OCI-LY3 (cell line): ENCODE measurements around the gene SAMD4B.

Experiments used
- H2AFZ ChIP-seq: fragments of 200-600, 300-600 bp; shearing (Covaris generic); 2 replicates; pipeline ENCODE4 v1.6.0; 2014; ENCODE audit warnings: antibody characterized with exemption, low read depth, low read length
- H3K27ac ChIP-seq: fragments of 200-600, 300-600 bp; sonication (generic); 2 replicates; pipeline ENCODE4 v1.5.1; 2014; ENCODE audit warnings: mild to moderate bottlenecking, low read length, moderate library complexity, mixed read lengths
- H3K27me3 ChIP-seq: fragments of 200-600, 300-600 bp; sonication (generic); 2 replicates; pipeline ENCODE4 v1.6.1; 2014; ENCODE audit warnings: low read depth, low read length, mixed read lengths
- H3K36me3 ChIP-seq: fragments of 200-600, 300-600 bp; sonication (generic); replicated peaks from 2 replicates; pipeline ENCODE3; 2014; ENCODE audit warnings: low read depth, low read length, mixed read lengths
- H3K4me1 ChIP-seq: fragments of 300-600, 200-600 bp; sonication (generic); 2 replicates; pipeline ENCODE4 v1.6.1; 2014; ENCODE audit warnings: low read length, mixed read lengths
- H3K4me2 ChIP-seq: fragments of 200-600, 300-600 bp; sonication (generic); 2 replicates; pipeline ENCODE4 v1.6.1; 2014; ENCODE audit warnings: low read length, mixed read lengths
- H3K4me3 ChIP-seq: fragments of 300-600, 200-600 bp; sonication (generic); 2 replicates; pipeline ENCODE4 v1.5.1; 2014; ENCODE audit warnings: antibody characterized with exemption, mild to moderate bottlenecking, low read length, moderate library complexity
- H3K79me2 ChIP-seq: fragments of 300-600, 200-600 bp; shearing (Covaris generic); 2 replicates; pipeline ENCODE4 v1.6.1; 2014; ENCODE audit warnings: mild to moderate bottlenecking, low read length, mixed read lengths
- H3K9ac ChIP-seq: fragments of 300-600, 200-600 bp; shearing (Covaris generic); 2 replicates; pipeline ENCODE4 v1.6.0; 2014; ENCODE audit warnings: mild to moderate bottlenecking, low read length, moderate library complexity
- H3K9me3 ChIP-seq: fragments of 200-600, 300-600 bp; shearing (Covaris generic); 2 replicates; pipeline ENCODE4 v1.6.1; 2014; ENCODE audit warnings: low read length, mixed read lengths; ENCODE audit not compliant: insufficient read depth
- H4K20me1 ChIP-seq: fragments of 200-600, 300-600 bp; sonication (generic); 2 replicates; pipeline ENCODE4 v1.6.1; 2016; ENCODE audit warnings: low read length, mixed read lengths; ENCODE audit not compliant: insufficient read depth
- EZH2phosphoT487 ChIP-seq: fragments of 200-600 bp; shearing (Covaris generic); IDR thresholded peaks from 2 replicates; pipeline ENCODE4 v1.6.1; 2018; ENCODE audit warnings: antibody characterized with exemption, mixed run types, low read depth
- TF ChIP-seq, protein P1 (sequence below): fragments of 200-600, 300-600 bp; sonication (generic); IDR thresholded peaks from 2 replicates; pipeline ENCODE4 v1.5.1; 2014; ENCODE audit warnings: antibody characterized with exemption, low read length, low read depth

Gene SAMD4B

DNA sequence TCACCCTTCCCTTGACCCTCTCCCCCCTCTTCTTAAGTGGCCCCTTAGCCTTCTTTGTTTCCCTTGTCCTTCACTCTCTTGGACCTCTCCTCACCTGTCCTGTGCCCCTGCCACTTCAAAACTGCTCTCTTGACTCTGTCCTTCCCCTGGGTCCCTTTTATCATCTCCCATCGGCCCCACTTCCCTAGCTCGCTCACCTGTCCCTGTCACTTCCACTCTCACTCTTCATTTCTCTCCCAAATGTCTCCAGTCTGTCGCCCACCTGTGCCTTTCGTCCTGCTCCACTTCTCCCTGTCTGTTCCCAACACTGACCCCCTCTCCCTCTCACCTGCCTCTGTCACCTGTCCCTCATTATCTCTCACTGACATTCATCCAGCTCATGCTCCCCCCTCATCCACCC is 45.3 kb upstream of the SAMD4B start:
- Histone ChIP-seq H3K27me3 (no peaks in the 10 kb centered on the region), H3K9me3 (no peaks in the 10 kb centered on the region)
- no peak for TF ChIP-seq EZH2phosphoT487
- TF ChIP-seq, protein P1, sequence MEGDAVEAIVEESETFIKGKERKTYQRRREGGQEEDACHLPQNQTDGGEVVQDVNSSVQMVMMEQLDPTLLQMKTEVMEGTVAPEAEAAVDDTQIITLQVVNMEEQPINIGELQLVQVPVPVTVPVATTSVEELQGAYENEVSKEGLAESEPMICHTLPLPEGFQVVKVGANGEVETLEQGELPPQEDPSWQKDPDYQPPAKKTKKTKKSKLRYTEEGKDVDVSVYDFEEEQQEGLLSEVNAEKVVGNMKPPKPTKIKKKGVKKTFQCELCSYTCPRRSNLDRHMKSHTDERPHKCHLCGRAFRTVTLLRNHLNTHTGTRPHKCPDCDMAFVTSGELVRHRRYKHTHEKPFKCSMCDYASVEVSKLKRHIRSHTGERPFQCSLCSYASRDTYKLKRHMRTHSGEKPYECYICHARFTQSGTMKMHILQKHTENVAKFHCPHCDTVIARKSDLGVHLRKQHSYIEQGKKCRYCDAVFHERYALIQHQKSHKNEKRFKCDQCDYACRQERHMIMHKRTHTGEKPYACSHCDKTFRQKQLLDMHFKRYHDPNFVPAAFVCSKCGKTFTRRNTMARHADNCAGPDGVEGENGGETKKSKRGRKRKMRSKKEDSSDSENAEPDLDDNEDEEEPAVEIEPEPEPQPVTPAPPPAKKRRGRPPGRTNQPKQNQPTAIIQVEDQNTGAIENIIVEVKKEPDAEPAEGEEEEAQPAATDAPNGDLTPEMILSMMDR = no peak

DNA sequence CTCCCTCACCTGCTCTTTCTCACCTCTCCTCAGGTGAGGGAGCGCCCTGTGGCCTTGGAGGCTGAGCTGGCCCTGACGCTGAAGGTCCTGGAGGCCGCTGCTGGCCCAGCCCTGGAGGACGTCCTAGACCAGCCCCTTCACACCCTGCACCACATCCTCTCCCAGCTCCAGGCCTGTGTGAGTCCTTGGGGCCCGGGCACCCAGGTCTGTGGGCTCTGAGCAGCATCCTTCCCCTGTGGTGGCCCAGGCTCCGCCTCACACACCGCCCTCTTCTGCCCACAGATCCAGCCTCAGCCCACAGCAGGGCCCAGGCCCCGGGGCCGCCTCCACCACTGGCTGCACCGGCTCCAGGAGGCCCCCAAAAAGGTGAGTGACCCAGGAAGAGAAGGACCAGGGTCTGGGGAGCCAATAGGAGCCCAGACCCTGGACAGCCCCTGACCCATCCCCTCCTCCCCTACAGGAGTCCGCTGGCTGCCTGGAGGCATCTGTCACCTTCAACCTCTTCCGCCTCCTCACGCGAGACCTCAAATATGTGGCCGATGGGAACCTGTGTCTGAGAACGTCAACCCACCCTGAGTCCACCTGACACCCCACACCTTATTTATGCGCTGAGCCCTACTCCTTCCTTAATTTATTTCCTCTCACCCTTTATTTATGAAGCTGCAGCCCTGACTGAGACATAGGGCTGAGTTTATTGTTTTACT is 44.1 kb upstream of the SAMD4B start:
- Histone ChIP-seq H3K9ac (no peak overlapping the region), H3K9me3 (no peaks in the 10 kb centered on the region), H3K27me3 (no peaks in the 10 kb centered on the region), H4K20me1 (no peaks in the 10 kb centered on the region), H3K27ac (no peak overlapping the region), H3K4me3 (no peak overlapping the region), H3K4me1 (peaks cover 10% of the 10 kb centered on the region), H2AFZ (no peak overlapping the region), H3K36me3 (no peaks in the 10 kb centered on the region), H3K4me2 (no peak overlapping the region), H3K79me2 (no peaks in the 10 kb centered on the region)
- TF ChIP-seq, protein P1 = no peak
- no peak for TF ChIP-seq EZH2phosphoT487

More for the DNA sequence above, 45.3 kb upstream of the SAMD4B start:
- H2AFZ ChIP-seq = no peak overlapping the region
- H3K79me2 ChIP-seq = no peaks in the 10 kb centered on the region
- H3K36me3 ChIP-seq = no peaks in the 10 kb centered on the region
- no peak overlapping the region for H3K9ac ChIP-seq
- H3K4me1 ChIP-seq = peaks cover 10% of the 10 kb centered on the region
- H3K27ac ChIP-seq = no peak overlapping the region
- H4K20me1 ChIP-seq = no peaks in the 10 kb centered on the region
- H3K4me3 ChIP-seq = no peak overlapping the region
- no peak overlapping the region for H3K4me2 ChIP-seq

DNA sequence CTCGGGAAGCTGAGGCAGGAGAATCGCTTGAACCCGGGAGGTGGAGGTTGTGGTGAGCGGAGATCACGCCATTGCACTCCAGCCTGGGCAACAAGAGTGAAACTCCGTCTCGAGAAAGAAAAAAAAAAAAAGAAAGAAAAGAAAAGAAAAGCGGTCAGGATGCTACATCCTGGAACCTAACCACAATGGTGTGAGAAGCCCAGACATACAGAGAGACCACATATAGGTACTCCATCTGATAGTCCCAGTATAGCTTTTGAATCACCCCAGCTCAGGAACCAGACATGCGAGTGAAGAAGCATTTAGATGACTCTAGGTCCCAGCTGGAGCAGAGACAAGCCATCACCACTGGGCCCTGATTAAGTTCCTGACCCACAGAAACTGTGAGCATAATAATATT is 42.8 kb upstream of the SAMD4B start:
- H3K36me3 ChIP-seq = no peaks in the 10 kb centered on the region
- no peaks in the 10 kb centered on the region for H3K79me2 ChIP-seq
- no peaks in the 10 kb centered on the region for H3K9me3 ChIP-seq
- H3K27ac ChIP-seq = no peak overlapping the region
- H3K4me3 ChIP-seq = no peak overlapping the region
- no peak overlapping the region for H3K9ac ChIP-seq
- H2AFZ ChIP-seq = no peak overlapping the region
- H3K4me2 ChIP-seq = no peak overlapping the region
- H3K4me1 ChIP-seq = peaks cover 7% of the 10 kb centered on the region
- TF ChIP-seq, protein P1 = no peak
- TF ChIP-seq EZH2phosphoT487 = no peak
- H4K20me1 ChIP-seq = no peaks in the 10 kb centered on the region
- H3K27me3 ChIP-seq = no peaks in the 10 kb centered on the region

GRCh38 chr19:39299832-39300231 is 42.4 kb upstream of the SAMD4B start:
- H3K4me3 ChIP-seq = no peak overlapping the region

More at GRCh38 chr19:39299832-39300231, 42.4 kb upstream of the SAMD4B start:
- Histone ChIP-seq H3K27me3 (no peaks in the 10 kb centered on the region), H3K4me1 (peaks cover 7% of the 10 kb centered on the region), H3K9me3 (no peaks in the 10 kb centered on the region), H3K4me2 (no peak overlapping the region), H2AFZ (no peak overlapping the region), H3K27ac (no peak overlapping the region), H3K36me3 (no peaks in the 10 kb centered on the region), H4K20me1 (no peaks in the 10 kb centered on the region), H3K9ac (no peak overlapping the region), H3K79me2 (no peaks in the 10 kb centered on the region)
- no peak for TF ChIP-seq EZH2phosphoT487
- TF ChIP-seq, protein P1 = no peak
